ENCODE data around the gene TRIM26. TPM values are rescaled to one million over a fixed set of nuclear protein-coding genes. Genes with fewer than 3 reads are reported as not detected.

The TRIM26 gene
- total and polyA plus RNA-seq, 2 of the 8 experiments (the other 6 are each of a cell fraction or from before 2014, with no cell fraction given): 21.5 to 32.3 TPM

DNA sequence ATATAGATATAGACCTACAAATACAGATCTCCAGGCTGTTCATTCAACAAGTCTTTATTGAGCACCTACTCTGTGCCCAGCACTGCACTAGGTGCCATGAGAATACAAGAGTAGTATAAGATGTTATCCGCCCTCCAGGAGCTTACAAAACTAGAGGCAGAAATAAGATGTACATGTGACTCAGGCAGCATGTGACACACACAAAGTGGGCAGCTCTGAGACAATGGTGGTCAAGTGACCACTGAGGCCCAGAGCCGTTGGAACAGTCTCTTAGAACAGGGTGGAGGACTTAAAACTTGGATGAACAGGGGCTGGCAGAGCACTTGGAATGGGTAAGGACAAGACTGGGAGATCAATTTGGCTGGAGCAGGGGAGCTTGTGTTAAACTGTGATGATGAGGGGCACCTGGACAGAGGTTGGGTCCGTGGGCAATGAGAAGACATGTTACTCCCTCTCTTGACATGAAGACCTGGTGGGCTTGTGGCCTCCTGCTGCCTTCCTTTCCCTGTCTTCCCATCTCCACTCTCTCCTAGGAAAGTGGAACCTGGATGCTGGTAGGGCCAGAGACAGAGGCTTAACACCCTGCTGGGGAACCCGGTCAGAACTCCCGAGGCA, 28.7 kb downstream of the TRIM26 start:
- Histone ChIP-seq H4K91ac (replicated peaks; ENCODE audit: insufficient read length, low read length) (no peak overlapping the region), H3K79me1 (ENCODE audit: low read depth, low read length) (no peaks in the 10 kb centered on the region), H2BK20ac (ENCODE audit: low read length) (no peak overlapping the region), H3K4me2 (ENCODE audit: insufficient read depth in 1 of 2, low read depth in 2 of 2, low read length in 2 of 2) (no peak overlapping the region), H4K5ac (ENCODE audit: insufficient read length, low read depth, low read length) (no peak overlapping the region), H3K9ac (replicated peaks in 1 of 4; ENCODE audit: extremely low read depth in 1 of 4, low read depth in 3 of 4, low read length in 3 of 4) (no peak overlapping the region; a peak in 1 of 7 replicates), H3K56ac (replicated peaks; ENCODE audit: insufficient read length, low read depth, low read length) (no peak overlapping the region), H3K9me3 (ENCODE audit: insufficient read depth in 2 of 2, low read depth in 1 of 2, low read length in 1 of 2) (peaks cover 0 to 3% of the 10 kb centered on the region in 2 experiments; a peak in 1 of 4 replicates), H3K79me2 (ENCODE audit: control insufficient read depth in 1 of 2, insufficient read depth in 2 of 2, low read length in 2 of 2) (no peaks in the 10 kb centered on the region), H3K18ac (ENCODE audit: extremely low read depth, low read length) (no peak overlapping the region), H2BK15ac (ENCODE audit: low read length) (no peak overlapping the region), H3K14ac (ENCODE audit: insufficient read length) (no peak overlapping the region), H2BK5ac (ENCODE audit: low read depth, low read length) (no peak overlapping the region), H3K23ac (ENCODE audit: insufficient read length) (no peak overlapping the region), H2BK120ac (replicated peaks; ENCODE audit: low read depth, low read length) (no peak overlapping the region), H3K4me1 (replicated peaks in 1 of 4; ENCODE audit: control insufficient read depth in 3 of 4, insufficient read depth in 4 of 4, low read length in 3 of 4) (no peaks in the 10 kb centered on the region), H3K23me2 (ENCODE audit: low read depth, low read length) (no peaks in the 10 kb centered on the region), H3K4me3 (ENCODE audit: extremely low read depth in 1 of 4, insufficient read depth in 2 of 4, low read depth in 3 of 4, low read length in 4 of 4) (no peak overlapping the region), H3K27me3 (replicated peaks in 1 of 4; ENCODE audit: control insufficient read depth in 3 of 4, extremely low read depth in 1 of 4, insufficient read depth in 3 of 4, low read length in 3 of 4) (no peaks in the 10 kb centered on the region; a peak in 1 of 7 replicates), H2AK5ac (ENCODE audit: low read depth, low read length) (no peak overlapping the region), H2BK12ac (ENCODE audit: low read depth, low read length) (no peak overlapping the region), H3K27ac (ENCODE audit: low read depth, low read length) (no peak overlapping the region), H2AFZ (ENCODE audit: low read length) (no peak overlapping the region), H3K4ac (replicated peaks; ENCODE audit: insufficient read length, low read depth, low read length) (no peak overlapping the region), H4K8ac (ENCODE audit: extremely low read depth, insufficient read depth, low read length) (no peak overlapping the region), H3K36me3 (ENCODE audit: control insufficient read depth in 2 of 4, insufficient read depth in 4 of 4, low read length in 3 of 4) (peaks cover 2 to 29% (median 21%) of the 10 kb centered on the region in 4 experiments; a peak in 7 of 8 replicates), H4K20me1 (replicated peaks in 1 of 2; ENCODE audit: control insufficient read depth in 1 of 2, insufficient read depth in 2 of 2, low read length in 2 of 2) (peaks cover 0 to 3% of the 10 kb centered on the region in 2 experiments)
- no peak for FAIRE-seq
- DNase-seq (ENCODE audit: low read depth in 1 of 2, low spot score in 2 of 2): peak in 1 of 2 experiments; percentile 38
- ChIA-PET CTCF (ENCODE audit: partially characterized antibody) (interaction anchor here (1.5 kb wide), 1 partner anchor 53 kb away, joined by 5 read pairs; no protein-coding TSS in a partner anchor), POLR2A (ENCODE audit: partially characterized antibody) (interaction anchor here (0.9 kb wide), 1 partner anchor 21 kb away, joined by 3 read pairs; no protein-coding TSS in a partner anchor)
- WGBS, 2 experiments (ENCODE audit: extremely low coverage in 1 of 2, insufficient coverage in 1 of 2, insufficient read length in 1 of 2, insufficient replicate concordance in 2 of 2, low coverage in 1 of 2, low lambda C conversion rate in 2 of 2, missing lambda C conversion rate in 1 of 2): 87% methylated on average over 5 of the region's 5 CpGs; no CpG with 5 or more reads in 1 of the 2 experiments
- TF ChIP-seq KDM4A (IDR thresholded peaks at IDR 0.05; ENCODE audit: low read depth, low read length, severe bottlenecking) (no peak), JUN (IDR thresholded peaks at IDR 0.05; ENCODE audit: low read depth, low read length) (no peak), RAD21 (IDR thresholded peaks at IDR 0.05 in 1 of 2, conservative IDR thresholded peaks at IDR 0.05 in 1 of 2; ENCODE audit: low read depth in 2 of 2, low read length in 2 of 2) (no peak), TEAD4 (IDR thresholded peaks at IDR 0.05; ENCODE audit: low read depth, low read length) (no peak), SP4 (IDR thresholded peaks at IDR 0.05; ENCODE audit: low read length) (no peak), CTBP2 (IDR thresholded peaks at IDR 0.05; ENCODE audit: borderline replicate concordance, insufficient read depth, insufficient read length, low read length) (no peak), SAP30 (IDR thresholded peaks at IDR 0.05; ENCODE audit: insufficient read depth, insufficient replicate concordance, low read length) (no peak)
- TF ChIP-seq, protein P1, sequence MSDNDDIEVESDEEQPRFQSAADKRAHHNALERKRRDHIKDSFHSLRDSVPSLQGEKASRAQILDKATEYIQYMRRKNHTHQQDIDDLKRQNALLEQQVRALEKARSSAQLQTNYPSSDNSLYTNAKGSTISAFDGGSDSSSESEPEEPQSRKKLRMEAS (IDR thresholded peaks at IDR 0.05): no peak
